Neural progenitor cell (in vitro differentiated cells): ENCODE data around the gene LRP6. TPM values are rescaled to one million over a fixed set of nuclear protein-coding genes. Genes with fewer than 3 reads are reported as not detected.
"Not testable (repeated sequence)": the region's sequence is repeated elsewhere in the genome, so short reads cannot be mapped to it uniquely, and the experiment has no call there.

Experiments
- DNase-seq: peaks from one replicate; pipeline ENCODE4 v3.0.0-alpha.2; 2016; ENCODE audit warnings: low spot score
- H2AFZ ChIP-seq: fragments of 200-600 bp; sonication (generic); replicated peaks from 2 replicates; pipeline ENCODE4 v1.6.1; 2016; ENCODE audit warnings: antibody characterized with exemption
- H3F3A ChIP-seq: fragments of 200-600 bp; sonication (generic); 2 replicates; pipeline ENCODE4 v1.6.1; 2016; ENCODE audit warnings: antibody characterized with exemption, low read depth
- H3K27ac ChIP-seq: fragments of 200-600 bp; sonication (generic); 2 replicates; pipeline ENCODE4 v1.5.1; 2016; ENCODE audit warnings: mild to moderate bottlenecking
- H3K27me3 ChIP-seq: fragments of 200-600 bp; sonication (generic); 2 replicates; pipeline ENCODE4 v1.6.1; 2016; ENCODE audit warnings: mild to moderate bottlenecking, moderate library complexity
- H3K36me3 ChIP-seq: fragments of 200-600 bp; sonication (generic); 2 replicates; pipeline ENCODE4 v1.5.1; 2016
- H3K4me1 ChIP-seq: fragments of 200-600 bp; sonication (generic); 2 replicates; pipeline ENCODE4 v1.6.1; 2016; ENCODE audit warnings: mixed run types
- H3K4me2 ChIP-seq: fragments of 200-600 bp; sonication (generic); 2 replicates; pipeline ENCODE4 v1.6.1; 2016
- H3K4me3 ChIP-seq: fragments of 200-600 bp; sonication (generic); 2 replicates; pipeline ENCODE4 v1.5.1; 2016
- H3K79me2 ChIP-seq: fragments of 200-600 bp; sonication (generic); 2 replicates; pipeline ENCODE4 v1.6.1; 2016; ENCODE audit warnings: low read depth
- H3K9ac ChIP-seq: fragments of 200-600 bp; sonication (generic); 2 replicates; pipeline ENCODE4 v1.6.1; 2016
- H3K9me3 ChIP-seq: fragments of 200-600 bp; sonication (generic); 2 replicates; pipeline ENCODE4 v1.5.1; 2016; ENCODE audit warnings: low read depth
- H4K20me1 ChIP-seq: fragments of 200-600 bp; sonication (generic); 2 replicates; pipeline ENCODE4 v1.6.1; 2016; ENCODE audit warnings: low read depth
- H3K27ac Mint-ChIP-seq: 3 replicates; pipeline ENCODE4 v1.8.0; 2021; ENCODE audit warnings: mixed read lengths
- H3K27me3 Mint-ChIP-seq: 2 replicates; pipeline ENCODE4 v1.8.0; 2022; ENCODE audit warnings: low read depth, mild to moderate bottlenecking, inconsistent platforms, moderate library complexity, mixed read lengths; ENCODE audit not compliant: insufficient read depth
- H3K36me3 Mint-ChIP-seq: 3 replicates; pipeline ENCODE4 v1.8.0; 2021; ENCODE audit warnings: mixed read lengths
- H3K4me1 Mint-ChIP-seq: 3 replicates; pipeline ENCODE4 v1.8.0; 2021; ENCODE audit warnings: mixed read lengths
- H3K4me3 Mint-ChIP-seq: 3 replicates; pipeline ENCODE4 v1.8.0; 2021; ENCODE audit warnings: mild to moderate bottlenecking, moderate library complexity, mixed read lengths
- H3K9me3 Mint-ChIP-seq: 3 replicates; pipeline ENCODE4 v1.8.0; 2020; ENCODE audit warnings: mixed read lengths
- EZH2 ChIP-seq: fragments of 200-600 bp; sonication (generic); IDR thresholded peaks from 2 replicates; pipeline ENCODE4 v1.6.1; 2017; ENCODE audit warnings: antibody characterized with exemption, mild to moderate bottlenecking, moderate library complexity
- EZH2phosphoT487 ChIP-seq: fragments of 200-600 bp; sonication (generic); IDR thresholded peaks from 2 replicates; pipeline ENCODE4 v1.6.1; 2017; ENCODE audit warnings: antibody characterized with exemption
- total RNA-seq: library from RNA; depleted of rRNA; stranded (reverse); fragments of >200 nt; gene quantifications from 2 replicates; pipeline ENCODE4 v1.2.3, GENCODE V29; 2015; ENCODE audit warnings: low replicate concordance
- TF ChIP-seq, protein P1 (sequence below): fragments of 200-600 bp; sonication (generic); IDR thresholded peaks from 2 replicates; pipeline ENCODE4 v1.5.1; 2017; ENCODE audit warnings: antibody characterized with exemption, mild to moderate bottlenecking

Gene LRP6
- total RNA-seq, 1 donor from 2014 or later = 68.0 TPM

GRCh38 chr12:12265035-12265434 is 1.8 kb downstream of the LRP6 start:
- Histone ChIP-seq H2AFZ (no peak overlapping the region), H3K27me3 (no peaks in the 10 kb centered on the region), H3K9ac (peak overlapping the region; percentile 100), H3K4me2 (peak overlapping the region; percentile 95), H3K4me1 (peaks cover 14% of the 10 kb centered on the region), H4K20me1 (peaks cover 38% of the 10 kb centered on the region), H3K4me3 (peak overlapping the region; percentile 99), H3K27ac (no peak overlapping the region), H3F3A (peaks cover 12% of the 10 kb centered on the region), H3K9me3 (no peaks in the 10 kb centered on the region), H3K79me2 (peaks cover 66% of the 10 kb centered on the region), H3K36me3 (no peaks in the 10 kb centered on the region)
- DNase-seq = no peak
- H3K27ac Mint-ChIP-seq = no peak overlapping the region
- peak overlapping the region; percentile 97 for H3K4me3 Mint-ChIP-seq
- peaks cover 20% of the 10 kb centered on the region for H3K9me3 Mint-ChIP-seq
- peaks cover 31% of the 10 kb centered on the region for H3K4me1 Mint-ChIP-seq
- peaks cover 17% of the 10 kb centered on the region for H3K36me3 Mint-ChIP-seq
- TF ChIP-seq EZH2 (no peak), EZH2phosphoT487 (no peak)
- TF ChIP-seq, protein P1, sequence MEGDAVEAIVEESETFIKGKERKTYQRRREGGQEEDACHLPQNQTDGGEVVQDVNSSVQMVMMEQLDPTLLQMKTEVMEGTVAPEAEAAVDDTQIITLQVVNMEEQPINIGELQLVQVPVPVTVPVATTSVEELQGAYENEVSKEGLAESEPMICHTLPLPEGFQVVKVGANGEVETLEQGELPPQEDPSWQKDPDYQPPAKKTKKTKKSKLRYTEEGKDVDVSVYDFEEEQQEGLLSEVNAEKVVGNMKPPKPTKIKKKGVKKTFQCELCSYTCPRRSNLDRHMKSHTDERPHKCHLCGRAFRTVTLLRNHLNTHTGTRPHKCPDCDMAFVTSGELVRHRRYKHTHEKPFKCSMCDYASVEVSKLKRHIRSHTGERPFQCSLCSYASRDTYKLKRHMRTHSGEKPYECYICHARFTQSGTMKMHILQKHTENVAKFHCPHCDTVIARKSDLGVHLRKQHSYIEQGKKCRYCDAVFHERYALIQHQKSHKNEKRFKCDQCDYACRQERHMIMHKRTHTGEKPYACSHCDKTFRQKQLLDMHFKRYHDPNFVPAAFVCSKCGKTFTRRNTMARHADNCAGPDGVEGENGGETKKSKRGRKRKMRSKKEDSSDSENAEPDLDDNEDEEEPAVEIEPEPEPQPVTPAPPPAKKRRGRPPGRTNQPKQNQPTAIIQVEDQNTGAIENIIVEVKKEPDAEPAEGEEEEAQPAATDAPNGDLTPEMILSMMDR = no peak
- H3K27me3 Mint-ChIP-seq = peaks cover 5% of the 10 kb centered on the region

DNA sequence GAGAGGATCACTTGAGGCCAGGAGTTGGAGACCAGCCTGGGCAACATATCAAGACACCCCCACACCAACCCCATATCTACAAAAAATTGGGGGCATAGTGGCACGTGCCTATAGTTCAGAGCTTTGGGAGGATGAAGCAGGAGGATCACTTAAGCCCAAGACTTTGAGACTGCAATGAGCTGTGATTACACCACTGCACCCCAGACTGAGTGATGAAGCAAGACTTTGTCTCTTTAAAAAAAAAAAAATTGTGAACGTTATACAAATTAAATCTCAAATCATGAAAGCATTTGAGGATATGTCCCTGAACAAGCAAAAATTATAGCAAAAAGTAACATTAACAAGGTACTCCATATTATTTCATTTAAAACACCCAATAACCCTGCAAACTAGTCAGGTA is 2.9 kb downstream of the LRP6 start:
- Histone ChIP-seq H3K27ac (no peak overlapping the region), H3F3A (peaks cover 12% of the 10 kb centered on the region), H3K9ac (no peak overlapping the region), H3K79me2 (peaks cover 78% of the 10 kb centered on the region), H3K4me2 (peak overlapping the region; percentile 95), H3K27me3 (no peaks in the 10 kb centered on the region), H4K20me1 (peaks cover 47% of the 10 kb centered on the region), H3K9me3 (no peaks in the 10 kb centered on the region), H3K36me3 (no peaks in the 10 kb centered on the region), H3K4me3 (peak overlapping the region; percentile 99), H2AFZ (no peak overlapping the region), H3K4me1 (peaks cover 14% of the 10 kb centered on the region)
- peaks cover 3% of the 10 kb centered on the region for H3K27me3 Mint-ChIP-seq
- H3K27ac Mint-ChIP-seq = no peak overlapping the region
- TF ChIP-seq EZH2phosphoT487 = no peak
- TF ChIP-seq EZH2 = no peak
- TF ChIP-seq, protein P1 = no peak
- peaks cover 20% of the 10 kb centered on the region for H3K36me3 Mint-ChIP-seq
- peaks cover 22% of the 10 kb centered on the region for H3K9me3 Mint-ChIP-seq
- DNase-seq = no peak
- H3K4me1 Mint-ChIP-seq = peaks cover 31% of the 10 kb centered on the region
- H3K4me3 Mint-ChIP-seq = peak overlapping the region; percentile 97

DNA sequence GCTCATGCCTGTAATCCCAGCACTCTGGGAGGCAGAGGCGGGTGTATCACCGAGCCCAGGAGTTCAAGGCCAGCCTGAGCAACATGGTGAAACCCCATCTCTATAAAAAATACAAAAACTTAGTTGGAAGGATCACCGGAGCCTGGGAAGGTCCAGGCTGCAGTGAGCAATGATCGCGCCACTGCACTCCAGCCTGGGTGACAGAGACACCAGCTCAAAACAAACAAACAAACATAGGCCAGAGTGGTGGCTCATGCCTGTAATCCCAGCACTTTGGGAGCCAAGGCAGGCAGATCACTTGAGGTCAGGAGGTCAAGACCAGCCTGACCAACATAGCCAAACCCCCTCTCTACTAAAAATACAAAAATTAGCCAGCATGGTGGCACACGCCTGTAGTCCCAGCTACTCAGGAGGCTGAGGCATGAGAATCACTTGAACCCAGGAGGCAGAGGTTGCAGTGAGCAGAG is 10.5 kb downstream of the LRP6 start:
- not testable (repeated sequence) for H3K4me3 ChIP-seq, H3K9me3 ChIP-seq, H3F3A ChIP-seq, H3K27me3 ChIP-seq, H3K27ac Mint-ChIP-seq, H3K27me3 Mint-ChIP-seq, H2AFZ ChIP-seq, H3K36me3 ChIP-seq, H3K4me3 Mint-ChIP-seq, DNase-seq, H3K4me2 ChIP-seq, H3K27ac ChIP-seq, H3K4me1 Mint-ChIP-seq, H3K9ac ChIP-seq
- peaks cover 56% of the 10 kb centered on the region for H4K20me1 ChIP-seq
- Mint-ChIP-seq H3K36me3 (peaks cover 43% of the 10 kb centered on the region), H3K9me3 (peaks cover 31% of the 10 kb centered on the region)
- H3K4me1 ChIP-seq = peaks cover 17% of the 10 kb centered on the region
- H3K79me2 ChIP-seq = peaks cover 100% of the 10 kb centered on the region

DNA sequence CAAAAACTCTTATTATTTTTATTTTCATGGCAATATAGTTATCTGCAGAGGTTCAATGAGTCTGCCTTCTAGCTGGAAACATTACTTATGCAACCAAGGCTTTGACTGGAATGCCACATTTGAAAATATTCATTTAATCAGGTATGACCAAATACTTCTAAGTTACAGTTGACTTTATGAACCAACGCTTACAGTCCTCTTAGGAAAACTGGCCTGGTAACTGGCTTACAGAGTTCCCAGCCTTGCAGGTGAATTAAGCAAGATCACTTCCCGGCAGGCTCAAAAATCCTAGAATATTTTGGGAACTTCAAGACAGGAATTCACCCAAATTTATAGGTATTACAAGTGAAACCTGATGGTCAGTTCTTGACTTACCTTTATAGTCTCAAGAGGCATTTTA is 12.3 kb downstream of the LRP6 start:
- no peak overlapping the region for H3K27ac ChIP-seq
- H3K4me3 ChIP-seq = no peak overlapping the region
- DNase-seq = no peak
- no peak overlapping the region for H2AFZ ChIP-seq
- Mint-ChIP-seq H3K27ac (no peak overlapping the region), H3K9me3 (peaks cover 35% of the 10 kb centered on the region), H3K27me3 (no peaks in the 10 kb centered on the region), H3K4me3 (no peak overlapping the region), H3K36me3 (peaks cover 42% of the 10 kb centered on the region), H3K4me1 (peaks cover 3% of the 10 kb centered on the region)
- peaks cover 17% of the 10 kb centered on the region for H3K4me1 ChIP-seq
- H3F3A ChIP-seq = peaks cover 7% of the 10 kb centered on the region
- H4K20me1 ChIP-seq = peaks cover 58% of the 10 kb centered on the region
- H3K4me2 ChIP-seq = no peak overlapping the region
- no peaks in the 10 kb centered on the region for H3K36me3 ChIP-seq
- H3K9ac ChIP-seq = no peak overlapping the region
- H3K27me3 ChIP-seq = no peaks in the 10 kb centered on the region
- TF ChIP-seq, protein P1 = no peak
- no peak for TF ChIP-seq EZH2phosphoT487
- no peak for TF ChIP-seq EZH2
- no peaks in the 10 kb centered on the region for H3K9me3 ChIP-seq
- H3K79me2 ChIP-seq = peaks cover 100% of the 10 kb centered on the region
